ENCODE data around the gene IL21R. TPM values are rescaled to one million over a fixed set of nuclear protein-coding genes. Genes with fewer than 3 reads are reported as not detected.
A peak's percentile ranks its signal among the peaks of the same experiment; 100 is the strongest.

Gene IL21R
- total RNA-seq, 1 experiment from 2014 or later = 1.9 TPM

- Histone ChIP-seq H3K9ac (ENCODE audit: low read length) (no peak overlapping the region), H3K27ac (ENCODE audit: low read length) (no peak overlapping the region), H3K27me3 (ENCODE audit: low read length) (no peaks in the 10 kb centered on the region), H3K9me2 (replicated peaks; ENCODE audit: insufficient read depth, low read length) (no peaks in the 10 kb centered on the region), H2AFZ (ENCODE audit: low read length) (no peak overlapping the region), H3K4me2 (ENCODE audit: low read depth, low read length, poor library complexity, severe bottlenecking) (no peak overlapping the region), H3K9me3 (ENCODE audit: low read length) (no peaks in the 10 kb centered on the region), H3K4me1 (ENCODE audit: low read length) (peaks cover 7% of the 10 kb centered on the region), H3K4me3 (ENCODE audit: low read length) (no peak overlapping the region), H3K79me2 (ENCODE audit: low read length) (no peaks in the 10 kb centered on the region), H3K36me3 (ENCODE audit: insufficient read depth, low read length) (no peaks in the 10 kb centered on the region), H4K20me1 (ENCODE audit: insufficient read depth, low read depth, low read length) (no peaks in the 10 kb centered on the region)
- no peak for DNase-seq
These were observed 38.7 kb upstream of the IL21R start for GRCh38 chr16:27363246-27363632.

- H3K36me3 ChIP-seq (ENCODE audit: insufficient read depth, low read length) = no peaks in the 10 kb centered on the region
- peaks cover 7% of the 10 kb centered on the region for H3K4me1 ChIP-seq (ENCODE audit: low read length)
- no peak overlapping the region for H3K4me2 ChIP-seq (ENCODE audit: low read depth, low read length, poor library complexity, severe bottlenecking)
- no peak overlapping the region for H3K4me3 ChIP-seq (ENCODE audit: low read length)
- no peak overlapping the region for H3K27ac ChIP-seq (ENCODE audit: low read length)
- H2AFZ ChIP-seq (ENCODE audit: low read length) = no peak overlapping the region
- no peaks in the 10 kb centered on the region for H3K9me3 ChIP-seq (ENCODE audit: low read length)
- no peaks in the 10 kb centered on the region for H3K9me2 ChIP-seq (replicated peaks; ENCODE audit: insufficient read depth, low read length)
- no peaks in the 10 kb centered on the region for H3K79me2 ChIP-seq (ENCODE audit: low read length)
- no peak for DNase-seq
- no peaks in the 10 kb centered on the region for H3K27me3 ChIP-seq (ENCODE audit: low read length)
- no peaks in the 10 kb centered on the region for H4K20me1 ChIP-seq (ENCODE audit: insufficient read depth, low read depth, low read length)
- no peak overlapping the region for H3K9ac ChIP-seq (ENCODE audit: low read length)
These were observed 38.2 kb upstream of the IL21R start for GRCh38 chr16:27363797-27364196.

DNA sequence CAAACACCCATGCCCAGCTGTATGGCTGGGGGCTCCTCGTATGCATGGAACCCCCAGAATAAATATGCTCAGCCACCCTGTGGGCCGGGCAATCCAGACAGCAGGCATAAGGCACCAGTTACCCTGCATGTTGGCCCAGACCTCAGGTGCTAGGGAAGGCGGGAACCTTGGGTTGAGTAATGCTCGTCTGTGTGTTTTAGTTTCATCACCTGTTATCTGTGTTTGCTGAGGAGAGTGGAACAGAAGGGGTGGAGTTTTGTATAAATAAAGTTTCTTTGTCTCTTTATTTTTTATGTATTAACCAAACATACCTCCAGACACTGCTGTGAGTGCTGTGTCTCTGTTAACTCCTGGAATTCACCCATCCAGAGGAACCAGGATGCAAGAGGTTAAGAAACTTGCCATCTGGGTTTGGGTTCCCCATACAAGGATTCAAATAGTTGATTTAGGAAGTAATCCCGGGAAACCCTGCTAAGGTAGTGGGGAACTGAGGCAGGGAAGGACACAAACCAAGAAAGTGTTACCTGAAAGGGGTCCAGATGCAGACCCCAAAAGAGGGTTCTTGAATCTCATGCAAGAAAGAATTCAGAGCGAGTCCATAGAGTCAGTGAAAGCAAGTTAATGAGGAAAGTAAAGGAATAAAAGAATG lies 37.4 kb upstream of the IL21R start:
- no peaks in the 10 kb centered on the region for H3K27me3 ChIP-seq (ENCODE audit: low read length)
- no peak overlapping the region for H3K4me3 ChIP-seq (ENCODE audit: low read length)
- no peaks in the 10 kb centered on the region for H3K9me2 ChIP-seq (replicated peaks; ENCODE audit: insufficient read depth, low read length)
- H3K9me3 ChIP-seq (ENCODE audit: low read length) = no peaks in the 10 kb centered on the region
- no peaks in the 10 kb centered on the region for H4K20me1 ChIP-seq (ENCODE audit: insufficient read depth, low read depth, low read length)
- no peak overlapping the region for H2AFZ ChIP-seq (ENCODE audit: low read length)
- no peaks in the 10 kb centered on the region for H3K79me2 ChIP-seq (ENCODE audit: low read length)
- H3K4me1 ChIP-seq (ENCODE audit: low read length) = peaks cover 7% of the 10 kb centered on the region
- no peaks in the 10 kb centered on the region for H3K36me3 ChIP-seq (ENCODE audit: insufficient read depth, low read length)
- H3K9ac ChIP-seq (ENCODE audit: low read length) = no peak overlapping the region
- DNase-seq = no peak
- H3K27ac ChIP-seq (ENCODE audit: low read length) = no peak overlapping the region
- no peak overlapping the region for H3K4me2 ChIP-seq (ENCODE audit: low read depth, low read length, poor library complexity, severe bottlenecking)

- no peak overlapping the region for H2AFZ ChIP-seq (ENCODE audit: low read length)
- H3K36me3 ChIP-seq (ENCODE audit: insufficient read depth, low read length) = no peaks in the 10 kb centered on the region
- no peaks in the 10 kb centered on the region for H3K27me3 ChIP-seq (ENCODE audit: low read length)
- DNase-seq = no peak
- H3K4me2 ChIP-seq (ENCODE audit: low read depth, low read length, poor library complexity, severe bottlenecking) = no peak overlapping the region
- H3K4me1 ChIP-seq (ENCODE audit: low read length) = peaks cover 7% of the 10 kb centered on the region
- H3K79me2 ChIP-seq (ENCODE audit: low read length) = no peaks in the 10 kb centered on the region
- no peaks in the 10 kb centered on the region for H3K9me2 ChIP-seq (replicated peaks; ENCODE audit: insufficient read depth, low read length)
- H3K9me3 ChIP-seq (ENCODE audit: low read length) = no peaks in the 10 kb centered on the region; the same call in 1 of the 2 replicates
- no peak overlapping the region for H3K4me3 ChIP-seq (ENCODE audit: low read length)
- no peak overlapping the region for H3K27ac ChIP-seq (ENCODE audit: low read length)
- H4K20me1 ChIP-seq (ENCODE audit: insufficient read depth, low read depth, low read length) = no peaks in the 10 kb centered on the region
- H3K9ac ChIP-seq (ENCODE audit: low read length) = no peak overlapping the region
These were observed 36.6 kb upstream of the IL21R start for GRCh38 chr16:27365142-27366089.

DNA sequence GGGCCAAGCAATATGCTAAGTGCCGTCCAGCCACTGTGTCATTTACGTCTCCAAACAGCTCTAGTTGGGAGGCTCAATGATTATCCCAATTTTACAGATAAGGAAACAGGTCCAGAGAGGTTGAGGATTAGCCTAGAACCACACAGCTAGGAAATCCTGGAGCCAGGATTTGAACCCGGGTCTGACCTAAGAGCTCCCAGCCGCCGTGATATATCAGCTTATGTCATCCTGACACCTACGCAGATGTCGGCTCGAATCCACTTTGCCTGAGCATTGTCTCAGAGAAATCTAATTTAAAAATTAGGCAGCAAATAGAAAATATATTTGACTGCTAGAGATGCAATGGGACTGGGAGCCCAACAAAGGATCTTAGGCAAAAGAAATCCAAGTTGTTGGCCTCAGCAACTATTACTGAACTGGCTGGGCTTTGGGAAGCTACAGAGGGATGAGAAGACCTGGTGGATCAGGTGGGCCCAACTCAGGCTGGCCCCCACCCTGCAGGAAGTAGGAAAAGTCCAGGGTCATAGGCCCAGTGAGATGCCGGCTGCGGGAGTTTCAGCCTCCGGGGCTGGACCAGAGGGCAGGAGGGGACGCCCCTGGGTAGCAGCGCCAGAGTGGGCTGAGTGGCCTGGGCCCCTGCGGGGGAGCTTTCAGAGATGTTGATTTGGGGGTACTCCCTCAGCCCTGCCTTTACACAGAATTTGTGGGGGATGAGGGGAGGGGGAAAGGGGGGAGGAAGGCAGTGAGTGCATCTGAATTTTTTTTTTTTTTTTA lies 35.1 kb upstream of the IL21R start:
- Histone ChIP-seq H4K20me1 (ENCODE audit: insufficient read depth, low read depth, low read length) (no peaks in the 10 kb centered on the region), H2AFZ (ENCODE audit: low read length) (no peak overlapping the region), H3K4me2 (ENCODE audit: low read depth, low read length, poor library complexity, severe bottlenecking) (no peak overlapping the region), H3K79me2 (ENCODE audit: low read length) (no peaks in the 10 kb centered on the region), H3K9me2 (replicated peaks; ENCODE audit: insufficient read depth, low read length) (no peaks in the 10 kb centered on the region), H3K27ac (ENCODE audit: low read length) (no peak overlapping the region), H3K9me3 (ENCODE audit: low read length) (no peaks in the 10 kb centered on the region; the same call in 1 of the 2 replicates), H3K4me3 (ENCODE audit: low read length) (no peak overlapping the region), H3K27me3 (ENCODE audit: low read length) (no peaks in the 10 kb centered on the region), H3K36me3 (ENCODE audit: insufficient read depth, low read length) (no peaks in the 10 kb centered on the region), H3K4me1 (ENCODE audit: low read length) (peaks cover 7% of the 10 kb centered on the region), H3K9ac (ENCODE audit: low read length) (no peak overlapping the region)
- DNase-seq = no peak

DNA sequence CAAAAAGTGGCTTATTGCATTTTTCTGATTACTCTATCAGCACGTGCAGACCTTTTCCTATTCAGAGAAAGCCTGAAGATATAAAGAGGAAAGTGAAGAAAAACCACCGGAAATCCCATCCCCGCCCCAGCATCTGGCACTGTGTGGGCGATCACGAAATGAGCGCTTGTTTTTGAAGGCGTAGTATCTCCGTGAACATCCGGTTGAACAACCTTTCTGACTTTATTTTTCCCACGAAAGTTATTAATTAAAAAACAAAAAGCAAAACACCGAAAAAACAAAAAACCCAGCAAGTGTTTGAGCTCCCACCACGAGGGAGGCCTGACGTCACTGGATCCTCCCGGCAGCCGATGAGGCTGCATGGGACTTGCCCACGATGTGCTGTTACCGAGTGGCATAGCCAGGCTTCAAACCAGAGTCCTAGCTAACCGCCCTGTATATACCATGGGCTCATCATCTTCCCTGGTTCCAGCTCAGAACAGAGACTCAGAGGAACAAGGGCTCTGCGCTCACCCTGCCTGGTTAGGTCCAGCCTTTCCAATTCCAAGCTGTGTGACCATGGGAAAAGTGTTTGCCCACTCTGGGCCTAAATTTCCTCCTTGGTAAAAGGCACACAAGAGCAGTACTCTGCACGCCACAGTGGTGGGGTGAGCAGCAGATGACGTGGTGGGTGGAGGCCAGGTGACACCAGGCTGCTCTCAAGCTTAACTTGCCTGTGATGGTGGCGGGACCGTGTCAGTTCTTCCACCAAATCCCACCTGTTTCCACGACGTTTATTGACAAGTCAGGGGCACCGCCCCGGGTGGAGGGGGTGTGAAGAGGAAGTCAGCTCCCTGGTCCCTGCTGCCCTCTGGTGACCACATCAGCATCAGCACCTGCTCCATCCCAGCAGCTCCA lies 34.3 kb upstream of the IL21R start:
- Histone ChIP-seq H3K4me2 (ENCODE audit: low read depth, low read length, poor library complexity, severe bottlenecking) (peak overlapping the region; percentile 22), H3K27me3 (ENCODE audit: low read length) (no peaks in the 10 kb centered on the region), H3K4me3 (ENCODE audit: low read length) (no peak overlapping the region), H3K79me2 (ENCODE audit: low read length) (no peaks in the 10 kb centered on the region), H3K9me2 (replicated peaks; ENCODE audit: insufficient read depth, low read length) (no peaks in the 10 kb centered on the region), H3K9ac (ENCODE audit: low read length) (no peak overlapping the region), H3K4me1 (ENCODE audit: low read length) (peaks cover 7% of the 10 kb centered on the region), H3K36me3 (ENCODE audit: insufficient read depth, low read length) (no peaks in the 10 kb centered on the region), H3K9me3 (ENCODE audit: low read length) (no peaks in the 10 kb centered on the region; the same call in 1 of the 2 replicates), H4K20me1 (ENCODE audit: insufficient read depth, low read depth, low read length) (no peaks in the 10 kb centered on the region), H3K27ac (ENCODE audit: low read length) (no peak overlapping the region), H2AFZ (ENCODE audit: low read length) (no peak overlapping the region)
- DNase-seq = peak; percentile 82

- H3K9ac ChIP-seq (ENCODE audit: low read length) = no peak overlapping the region
- no peaks in the 10 kb centered on the region for H3K27me3 ChIP-seq (ENCODE audit: low read length)
- H3K36me3 ChIP-seq (ENCODE audit: insufficient read depth, low read length) = no peaks in the 10 kb centered on the region
- H3K4me3 ChIP-seq (ENCODE audit: low read length) = no peak overlapping the region
- no peaks in the 10 kb centered on the region; the same call in 1 of the 2 replicates for H3K9me3 ChIP-seq (ENCODE audit: low read length)
- H3K4me2 ChIP-seq (ENCODE audit: low read depth, low read length, poor library complexity, severe bottlenecking) = no peak overlapping the region
- no peak for DNase-seq
- H2AFZ ChIP-seq (ENCODE audit: low read length) = no peak overlapping the region
- no peaks in the 10 kb centered on the region for H3K9me2 ChIP-seq (replicated peaks; ENCODE audit: insufficient read depth, low read length)
- peaks cover 7% of the 10 kb centered on the region for H3K4me1 ChIP-seq (ENCODE audit: low read length)
- H3K27ac ChIP-seq (ENCODE audit: low read length) = no peak overlapping the region
- H4K20me1 ChIP-seq (ENCODE audit: insufficient read depth, low read depth, low read length) = no peaks in the 10 kb centered on the region
- no peaks in the 10 kb centered on the region for H3K79me2 ChIP-seq (ENCODE audit: low read length)
These were observed 33.6 kb upstream of the IL21R start for GRCh38 chr16:27368358-27368722.

All from Karpas-422 (cell line).